ENCODE measurements around the gene TAMALIN.

TAMALIN gene

DNA sequence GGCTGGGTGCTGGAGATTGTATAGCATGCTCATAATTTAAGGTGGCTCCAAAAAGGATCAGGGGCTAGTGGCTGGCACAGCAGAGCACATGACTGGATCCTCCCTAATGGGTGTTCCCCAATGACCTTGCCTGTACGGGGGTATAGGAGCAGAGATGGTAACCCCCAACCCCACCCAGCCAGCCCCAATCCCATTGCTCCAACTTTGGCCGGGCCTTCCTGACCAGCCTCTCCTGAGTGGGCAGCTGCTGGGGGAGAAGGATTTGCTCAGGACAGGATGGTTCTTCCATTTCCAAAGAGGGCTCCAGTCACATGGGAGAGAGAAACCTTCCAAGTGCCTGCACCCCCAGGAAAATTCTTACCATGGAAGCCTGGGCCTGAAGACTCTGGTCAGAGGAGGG is 29.2 kb downstream of the TAMALIN start:
- no peak for DNase-seq (ENCODE audit: low read depth in 2 of 2, low spot score in 1 of 2)

GRCh38 chr12:52036587-52037171 is 29.9 kb downstream of the TAMALIN start:
- peak; percentile 60 to 81 for DNase-seq (ENCODE audit: low read depth in 2 of 2, low spot score in 1 of 2)

- DNase-seq (ENCODE audit: low read depth in 2 of 2, low spot score in 1 of 2): no peak
These were observed 30.6 kb downstream of the TAMALIN start for GRCh38 chr12:52037248-52037861.

GRCh38 chr12:52038447-52038846 is 31.7 kb downstream of the TAMALIN start:
- no peak for DNase-seq (ENCODE audit: low read depth in 2 of 2, low spot score in 1 of 2)

DNA sequence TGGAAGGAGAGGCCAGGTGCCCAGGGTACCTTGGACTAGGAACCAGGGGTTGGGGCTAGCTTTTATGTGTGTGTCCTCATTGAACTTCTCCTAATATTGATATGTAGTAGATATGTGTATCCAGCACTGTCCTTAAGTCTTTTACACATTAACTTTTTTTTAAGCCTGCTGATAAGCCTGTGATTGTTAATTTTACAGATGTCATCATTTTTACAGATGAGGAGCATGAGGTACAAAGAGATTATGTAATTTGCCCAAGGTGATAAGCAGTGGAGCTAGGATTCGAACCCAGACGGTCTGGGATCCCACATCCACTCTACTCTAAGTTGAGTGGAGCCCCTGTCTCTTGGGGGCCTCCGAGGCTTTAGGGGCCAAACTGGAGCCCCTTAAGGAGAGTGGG is 34.3 kb downstream of the TAMALIN start:
- DNase-seq (ENCODE audit: low read depth in 2 of 2, low spot score in 1 of 2): no peak

DNA sequence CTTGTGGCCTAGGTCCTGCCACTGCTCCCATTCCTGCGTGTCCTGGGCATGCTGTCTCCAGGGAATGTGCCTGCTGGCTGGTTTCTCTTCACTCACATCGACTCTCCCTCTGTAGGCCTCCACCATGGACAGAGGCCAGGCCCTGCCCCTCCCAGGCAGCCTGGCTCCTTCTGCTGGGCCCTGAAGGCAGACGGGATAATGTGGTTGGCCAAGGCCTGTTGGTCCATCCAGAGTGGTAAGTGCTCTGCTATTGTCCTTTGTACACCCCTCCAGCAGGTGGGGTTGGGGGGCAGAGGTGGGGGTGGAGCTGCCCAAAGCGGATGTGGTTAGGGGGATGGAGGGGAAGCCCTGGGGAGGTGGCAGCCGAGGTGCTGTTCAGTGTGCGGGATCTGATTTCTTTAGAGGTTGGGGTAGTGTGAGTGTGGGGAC is 35.0 kb downstream of the TAMALIN start:
- DNase-seq (ENCODE audit: low read depth in 2 of 2, low spot score in 1 of 2): no peak

- DNase-seq (ENCODE audit: low read depth in 2 of 2, low spot score in 1 of 2): no peak
These were observed 36.1 kb downstream of the TAMALIN start for GRCh38 chr12:52042706-52043385.

- no peak for DNase-seq (ENCODE audit: low read depth in 2 of 2, low spot score in 1 of 2)
These were observed 36.9 kb downstream of the TAMALIN start for GRCh38 chr12:52043386-52044212.

DNA sequence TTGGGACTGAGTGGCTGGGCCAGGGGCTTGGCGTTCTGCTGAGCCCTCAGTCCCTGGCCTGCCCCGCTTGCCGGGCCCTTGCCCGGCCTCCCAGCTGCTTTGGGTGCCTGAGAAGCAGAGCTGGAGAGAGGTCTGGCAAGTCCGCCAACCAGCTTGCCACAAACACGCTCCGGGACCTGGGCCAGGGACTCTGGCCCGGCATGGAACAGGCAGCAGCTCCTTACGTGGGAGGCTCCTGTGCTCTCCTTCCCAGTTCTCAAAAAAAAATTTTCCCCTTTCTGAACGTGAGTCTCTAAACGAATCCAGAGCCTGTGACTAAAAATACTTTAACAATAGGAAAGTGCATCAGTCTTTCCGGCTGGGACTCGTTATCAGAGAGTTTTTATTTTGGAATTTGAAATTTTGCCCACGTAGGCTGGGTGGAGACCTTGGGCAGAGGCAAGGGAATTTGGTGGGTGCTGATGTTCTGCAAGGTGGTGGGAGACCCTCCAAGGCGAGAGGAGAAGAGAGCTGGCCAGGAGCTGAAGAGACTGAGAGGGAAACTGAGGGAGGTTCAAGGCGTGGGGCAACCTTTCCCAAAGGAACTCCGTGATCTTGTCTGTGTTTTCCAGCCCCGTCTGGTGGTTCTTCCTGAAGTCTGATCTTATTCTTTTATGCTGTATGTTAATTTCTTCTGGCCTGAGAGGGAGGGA is 37.7 kb downstream of the TAMALIN start:
- DNase-seq (ENCODE audit: low read depth in 2 of 2, low spot score in 1 of 2): no peak

DNA sequence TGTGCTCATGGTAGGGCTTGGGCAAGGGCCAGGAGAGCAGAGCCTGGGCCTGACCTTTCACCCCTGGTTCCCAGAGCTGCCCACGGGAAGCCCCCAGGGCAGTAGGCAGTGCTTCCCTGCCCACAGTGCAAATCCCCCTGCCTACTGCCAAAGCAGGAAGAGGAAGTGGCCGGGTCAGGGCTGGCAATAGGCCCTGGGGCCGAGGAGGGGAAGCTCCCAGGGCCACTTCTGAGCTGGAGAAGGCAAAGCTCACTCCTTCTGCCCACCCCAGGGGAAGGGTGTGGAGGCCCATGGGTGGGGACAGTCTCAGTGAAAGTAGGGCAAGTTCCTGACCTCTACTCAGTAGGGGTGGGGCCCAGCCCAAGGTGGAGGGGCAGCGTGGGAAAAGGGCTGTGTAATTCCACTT is 39.1 kb downstream of the TAMALIN start:
- no peak for DNase-seq (ENCODE audit: low read depth in 2 of 2, low spot score in 1 of 2)

GRCh38 chr12:52046859-52047258 is 40.1 kb downstream of the TAMALIN start:
- no peak for DNase-seq (ENCODE audit: low read depth in 2 of 2, low spot score in 1 of 2)

DNA sequence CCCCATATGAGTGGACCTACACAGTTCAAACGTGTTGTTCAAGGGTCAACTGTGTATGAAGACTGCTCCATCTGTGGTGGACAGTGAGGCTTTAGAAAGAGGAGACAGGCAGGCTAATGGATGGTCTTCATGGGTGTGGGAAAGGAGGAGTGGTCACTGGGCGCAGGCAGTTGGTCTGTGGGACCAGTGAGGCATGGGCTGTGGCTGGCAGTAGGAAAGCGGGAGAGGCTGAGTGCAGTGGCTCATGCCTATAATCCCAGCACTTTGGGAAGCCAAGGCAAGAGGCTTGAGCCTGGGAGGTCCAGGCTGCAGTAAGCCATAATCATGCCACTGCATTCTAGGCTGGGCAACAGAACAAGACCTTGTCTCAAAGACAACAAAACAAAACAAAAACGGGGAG is 42.5 kb downstream of the TAMALIN start:
- no peak for DNase-seq (ENCODE audit: low read depth in 2 of 2, low spot score in 1 of 2)

GRCh38 chr12:52049688-52050087 is 42.9 kb downstream of the TAMALIN start:
- no peak for DNase-seq (ENCODE audit: low read depth in 2 of 2, low spot score in 1 of 2)

GRCh38 chr12:52050116-52050757 is 43.5 kb downstream of the TAMALIN start:
- no peak for DNase-seq (ENCODE audit: low read depth in 2 of 2, low spot score in 1 of 2)

DNA sequence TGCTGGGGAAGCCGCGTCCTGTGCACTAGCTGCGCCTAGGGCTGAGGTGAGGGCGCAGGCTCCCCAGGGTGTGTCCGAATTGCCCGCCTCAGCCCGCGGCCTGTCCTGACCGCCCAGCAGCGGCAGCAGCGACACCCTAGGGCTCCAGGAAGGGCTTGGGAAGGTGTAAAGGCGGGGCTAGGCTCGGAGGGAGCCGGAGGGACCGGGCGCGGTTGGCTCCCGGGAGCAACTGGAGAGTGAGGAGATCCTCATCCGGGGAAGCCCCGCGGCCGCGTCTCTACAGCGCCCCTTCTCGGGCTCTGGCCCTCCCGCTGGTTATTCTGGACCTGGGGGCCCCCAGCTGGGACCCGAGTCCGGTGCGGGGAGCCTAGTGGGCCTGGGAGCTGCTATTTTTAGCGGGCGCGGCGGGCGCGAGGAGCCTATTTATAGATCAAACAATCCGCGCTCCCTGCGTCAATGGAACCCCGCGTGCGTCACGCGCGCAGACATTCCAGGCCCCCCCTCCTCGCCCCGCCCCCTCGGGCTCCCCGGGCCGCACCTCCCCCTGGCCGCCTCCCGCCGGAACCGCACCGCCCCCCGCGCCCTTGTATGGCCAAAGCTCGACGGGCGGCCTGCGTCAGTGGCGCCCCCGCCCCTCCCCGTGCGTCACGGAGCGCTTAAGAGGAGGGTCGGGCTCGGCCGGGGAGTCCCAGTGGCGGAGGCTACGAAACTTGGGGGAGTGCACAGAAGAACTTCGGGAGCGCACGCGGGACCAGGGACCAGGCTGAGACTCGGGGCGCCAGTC is 44.2 kb downstream of the TAMALIN start, which contains the start of gene NR4A1:
NR4A1 (plus strand) TSS at position 685 of the 784 bp plus-strand sequence. CDS start 2,887 bp downstream, outside the sequence.
- DNase-seq (ENCODE audit: low read depth in 2 of 2, low spot score in 1 of 2): peak; percentile 99

DNA sequence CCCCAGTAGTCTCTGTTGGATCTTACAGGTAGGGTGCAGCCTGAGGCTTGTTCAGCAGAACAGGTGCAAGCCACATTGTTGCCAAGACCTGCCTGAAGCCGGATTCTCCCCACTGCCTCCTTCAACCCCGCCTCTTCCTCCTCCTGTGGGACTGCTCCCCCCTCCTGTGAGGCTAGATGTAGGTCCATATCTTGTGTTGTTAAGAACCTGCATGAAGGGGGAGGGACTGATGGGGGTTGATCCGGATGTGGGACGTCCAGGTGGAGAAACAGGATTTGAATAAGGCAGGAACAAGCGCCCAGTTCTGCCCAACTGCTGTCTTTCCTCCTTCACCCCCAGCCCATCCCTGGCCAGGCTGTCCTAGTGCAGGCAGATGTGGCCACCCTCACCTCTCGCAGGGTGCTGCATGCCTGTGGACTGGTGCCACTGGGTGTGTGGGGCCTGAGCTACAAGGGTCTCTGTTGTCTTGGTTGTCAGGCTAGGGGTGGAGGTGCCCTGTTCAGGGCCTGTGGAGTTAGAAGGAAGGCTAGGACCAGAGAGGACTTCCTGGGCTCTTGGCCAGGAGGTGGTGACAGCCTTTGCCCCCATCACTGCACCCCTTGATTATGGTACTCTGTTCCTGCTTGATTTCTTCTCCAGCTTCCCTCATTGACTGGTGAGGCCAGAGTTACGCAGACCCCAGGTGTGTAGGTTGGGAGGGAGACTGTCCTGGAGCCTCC is 45.9 kb downstream of the TAMALIN start:
- no peak for DNase-seq (ENCODE audit: low read depth in 2 of 2, low spot score in 1 of 2)

GRCh38 chr12:52053536-52054209 is 46.9 kb downstream of the TAMALIN start:
- no peak for DNase-seq (ENCODE audit: low read depth in 2 of 2, low spot score in 1 of 2)

- no peak for DNase-seq (ENCODE audit: low read depth in 2 of 2, low spot score in 1 of 2)
These were observed 47.6 kb downstream of the TAMALIN start for GRCh38 chr12:52054231-52054832.
